Measurements from ENCODE around the gene PSMB11.
A peak's percentile ranks its signal among the peaks of the same experiment; 100 is the strongest.

The PSMB11 gene

DNA sequence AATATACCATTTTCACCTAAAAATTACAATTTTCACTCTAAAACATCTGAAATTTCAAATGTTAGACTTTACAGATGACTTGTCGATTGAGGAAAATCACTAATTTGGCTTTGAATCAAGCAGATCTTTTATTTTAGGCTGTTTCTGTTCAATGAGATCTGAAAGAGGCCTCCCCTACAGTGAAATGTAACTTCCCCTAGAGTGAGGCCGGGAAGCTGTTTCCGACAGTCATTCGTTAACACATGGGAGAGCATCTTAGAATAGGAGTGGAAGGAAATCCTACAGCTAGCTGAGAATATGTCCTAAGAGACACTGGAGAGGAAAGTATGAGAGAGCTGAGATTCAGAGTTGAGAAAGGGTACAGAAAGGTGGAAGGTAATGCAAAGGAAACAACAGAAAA is 26.4 kb upstream of the PSMB11 start:
- no peak for DNase-seq (ENCODE audit: low read depth in 2 of 2)

DNA sequence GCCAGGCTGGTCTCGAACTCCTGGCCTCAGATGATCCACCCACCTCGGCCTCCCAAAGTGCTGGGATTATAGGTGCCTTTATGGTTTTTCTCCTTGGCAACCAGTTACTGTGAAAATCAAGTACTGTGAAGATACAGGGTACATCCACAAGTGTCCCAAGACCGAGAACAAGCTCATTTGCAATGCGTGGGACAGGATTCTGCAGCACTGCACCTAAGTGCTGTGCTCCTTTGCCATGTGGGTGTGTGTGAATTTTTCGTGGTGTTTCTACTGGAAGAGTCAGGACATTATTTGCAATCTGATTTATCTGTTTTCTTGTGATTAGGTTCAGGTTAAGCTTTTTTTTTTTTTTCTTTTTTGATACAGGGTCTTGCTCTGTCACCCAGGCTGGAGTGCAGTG is 24.9 kb upstream of the PSMB11 start:
- DNase-seq (ENCODE audit: low read depth in 2 of 2), result no peak

DNA sequence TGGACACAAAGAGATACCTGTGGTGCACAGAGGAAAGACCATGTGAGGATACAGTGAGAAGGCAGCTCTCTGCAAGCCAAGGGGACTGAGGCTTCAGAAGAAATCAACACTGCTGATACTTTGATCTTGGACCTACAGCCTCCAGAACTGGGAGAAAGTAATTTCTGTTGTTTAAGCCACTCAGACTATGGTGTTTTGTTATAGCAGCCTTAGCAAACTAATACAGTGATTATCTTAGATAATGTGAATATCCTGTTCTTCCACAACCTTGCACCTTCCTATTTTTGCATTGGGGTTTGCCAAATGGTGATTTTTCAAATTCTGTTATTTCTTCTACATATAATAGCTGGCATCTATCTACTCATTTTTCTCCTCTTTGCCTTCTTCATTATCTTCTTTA is 23.9 kb upstream of the PSMB11 start:
- DNase-seq (ENCODE audit: low read depth in 2 of 2), result no peak

DNA sequence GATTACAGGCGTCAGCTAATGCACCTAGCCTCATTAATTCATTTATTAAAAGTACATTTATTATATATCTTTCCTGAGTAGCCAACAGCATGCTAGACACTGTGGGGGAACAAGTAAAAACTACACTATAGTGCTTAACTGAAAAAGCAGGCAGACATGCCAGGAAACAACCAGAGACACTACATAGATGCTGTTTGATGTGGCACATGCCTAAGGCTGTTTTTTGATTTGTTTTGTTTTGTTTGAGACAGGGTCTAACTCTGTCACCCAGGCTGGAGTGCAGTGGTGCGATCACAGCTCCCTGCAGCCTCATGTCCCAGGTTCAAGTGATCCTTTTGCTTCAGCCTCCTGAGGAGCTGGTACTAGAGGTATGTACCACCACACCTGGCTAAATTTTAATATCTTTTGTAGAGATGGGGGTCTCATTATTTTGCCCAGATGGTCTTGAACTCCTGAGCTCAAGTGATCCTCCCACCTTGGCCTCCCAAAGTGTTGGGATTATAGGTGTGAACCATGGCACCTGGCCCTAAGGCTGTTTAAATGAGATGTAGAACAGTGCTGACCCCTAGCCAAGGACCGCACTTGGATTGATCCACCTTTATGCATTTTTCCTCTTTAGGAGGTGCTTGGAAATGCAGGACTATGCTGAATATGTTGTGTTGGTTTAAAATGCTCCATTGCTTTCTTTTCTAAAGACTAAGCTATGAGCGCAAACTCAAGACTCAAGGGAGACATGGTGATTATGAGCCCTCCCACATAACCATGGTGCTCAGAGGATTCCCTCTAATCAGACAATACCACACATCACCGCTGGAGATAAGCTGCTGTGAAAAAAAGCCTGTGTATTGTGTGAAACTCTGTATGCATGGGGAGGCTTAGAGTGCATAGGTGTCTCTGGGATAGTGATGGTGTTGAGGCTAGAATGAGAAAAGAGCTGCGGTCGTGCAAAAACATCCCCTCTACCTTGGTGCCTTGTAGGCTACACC is 21.6 kb upstream of the PSMB11 start:
- no peak for DNase-seq (ENCODE audit: low read depth in 2 of 2)

DNA sequence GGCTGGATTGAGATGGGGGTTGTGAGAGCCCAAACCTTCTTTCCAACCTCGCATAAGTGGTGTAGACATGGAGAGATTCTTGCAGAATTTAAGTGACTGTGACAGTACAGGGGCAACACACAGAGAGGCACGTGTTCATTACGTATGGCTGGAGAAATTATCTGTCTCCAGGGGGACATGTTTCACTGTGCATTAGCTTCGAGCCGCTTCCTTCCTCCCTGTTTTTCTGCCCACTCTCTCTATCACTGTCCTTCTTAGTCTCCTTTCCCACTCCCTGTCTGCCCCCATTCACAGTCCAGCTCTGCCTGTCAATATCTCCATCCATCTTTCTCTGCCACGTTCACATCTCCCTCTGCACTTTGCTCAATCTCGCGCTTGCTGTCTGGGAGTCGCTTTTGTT is 20.6 kb upstream of the PSMB11 start:
- no peak for DNase-seq (ENCODE audit: low read depth in 2 of 2)

DNA sequence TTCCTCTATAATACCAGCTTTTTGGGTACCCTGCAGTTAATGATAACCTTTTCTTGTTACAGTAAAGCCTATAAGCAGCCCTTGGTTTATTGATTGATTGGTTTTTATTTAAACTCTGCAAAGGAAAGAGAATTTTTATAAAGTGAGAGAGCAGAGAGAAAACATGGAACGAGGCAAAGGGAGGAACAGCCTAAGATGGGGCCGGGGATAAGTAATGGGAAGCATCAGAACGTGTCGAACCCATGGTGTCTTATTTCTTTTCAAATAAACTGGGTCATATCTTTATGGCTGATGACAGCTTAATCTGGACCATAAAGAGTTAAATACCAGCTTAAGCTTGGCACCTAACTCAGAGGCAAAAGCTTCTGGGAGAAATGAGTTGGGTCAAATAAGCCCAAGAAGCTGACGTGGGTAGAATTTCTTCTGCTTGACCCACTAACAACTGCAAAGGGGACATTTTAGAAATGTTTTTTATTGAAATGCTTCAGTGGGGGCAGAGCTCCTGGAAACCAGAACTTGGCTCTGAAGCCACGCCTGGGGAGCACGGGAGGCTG is 20.0 kb upstream of the PSMB11 start:
- no peak for DNase-seq (ENCODE audit: low read depth in 2 of 2)

DNA sequence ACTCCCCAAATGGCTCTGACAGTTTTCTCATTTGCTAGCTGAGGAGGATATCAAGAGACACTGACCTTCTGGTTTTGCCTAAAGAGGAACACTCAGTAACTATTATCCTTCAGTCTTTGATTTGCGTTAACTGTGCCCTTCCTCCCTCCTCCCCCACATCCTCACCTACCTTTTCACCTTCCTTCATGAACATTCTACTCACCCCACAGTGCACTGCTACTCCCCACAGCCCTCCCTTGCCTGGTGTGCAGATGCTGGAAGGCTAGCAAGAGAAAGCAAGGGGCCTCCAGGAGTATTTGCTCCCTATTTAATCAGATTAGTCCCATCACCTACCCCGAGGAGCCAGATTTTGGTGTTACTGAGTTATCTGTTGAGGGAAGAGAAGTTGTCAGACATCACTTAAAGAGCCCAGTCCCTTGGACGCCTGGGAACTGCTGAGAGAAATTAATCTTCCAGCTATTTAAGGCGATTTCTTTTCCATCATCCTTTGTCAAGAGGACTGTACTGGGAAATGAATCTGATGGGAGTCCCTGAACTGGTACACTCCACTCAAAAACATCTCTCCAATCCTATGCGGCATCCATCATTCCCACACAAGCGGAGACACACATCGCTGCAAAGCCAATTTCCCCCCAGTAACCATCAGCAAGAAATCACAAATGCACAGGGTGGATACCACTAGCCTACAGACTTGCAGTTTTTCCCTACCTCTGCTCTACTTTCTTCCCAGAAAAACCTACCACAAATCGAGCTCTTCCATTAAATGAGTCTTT is 18.8 kb upstream of the PSMB11 start:
- DNase-seq (ENCODE audit: low read depth in 2 of 2), result no peak

DNA sequence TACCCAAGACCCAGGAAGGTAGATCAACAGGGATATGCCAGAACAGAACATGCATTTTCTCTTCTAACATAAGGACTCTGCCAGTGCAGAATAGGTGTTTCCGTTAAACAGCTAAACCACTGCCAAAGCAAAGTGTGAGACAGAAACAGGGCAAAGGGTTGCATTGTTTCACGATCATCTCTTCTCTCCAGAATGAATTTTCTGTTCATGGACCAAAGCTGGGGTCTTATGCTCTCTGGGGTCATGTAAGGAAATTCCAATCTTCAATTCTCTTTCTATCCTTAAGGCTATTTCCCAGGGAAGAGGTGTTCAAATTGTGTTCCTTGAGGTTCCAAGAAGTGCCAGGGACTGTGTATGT is 18.2 kb upstream of the PSMB11 start:
- no peak for DNase-seq (ENCODE audit: low read depth in 2 of 2)

DNA sequence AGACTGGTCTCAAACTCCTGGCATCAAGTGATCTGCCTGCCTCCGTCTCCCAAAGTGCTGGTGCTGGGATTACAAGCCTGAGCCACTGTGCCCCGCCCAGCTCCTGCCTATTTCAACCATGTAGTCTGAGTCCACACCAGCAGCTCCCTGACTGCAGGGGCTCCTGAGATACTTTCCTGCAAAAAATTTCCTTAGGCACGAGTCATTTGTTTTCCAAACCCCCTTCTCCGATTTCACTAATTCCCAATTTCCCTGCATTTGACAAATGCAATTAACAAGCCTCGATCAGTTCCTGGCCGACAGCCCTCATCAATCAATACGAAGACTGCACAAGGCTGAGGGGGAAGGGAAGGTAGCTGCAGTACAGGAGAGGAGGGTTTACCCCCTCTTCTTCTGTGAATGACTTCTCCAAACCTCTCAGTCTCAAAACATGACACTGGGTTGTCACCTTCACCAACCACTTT is 17.4 kb upstream of the PSMB11 start:
- no peak for DNase-seq (ENCODE audit: low read depth in 2 of 2)

DNA sequence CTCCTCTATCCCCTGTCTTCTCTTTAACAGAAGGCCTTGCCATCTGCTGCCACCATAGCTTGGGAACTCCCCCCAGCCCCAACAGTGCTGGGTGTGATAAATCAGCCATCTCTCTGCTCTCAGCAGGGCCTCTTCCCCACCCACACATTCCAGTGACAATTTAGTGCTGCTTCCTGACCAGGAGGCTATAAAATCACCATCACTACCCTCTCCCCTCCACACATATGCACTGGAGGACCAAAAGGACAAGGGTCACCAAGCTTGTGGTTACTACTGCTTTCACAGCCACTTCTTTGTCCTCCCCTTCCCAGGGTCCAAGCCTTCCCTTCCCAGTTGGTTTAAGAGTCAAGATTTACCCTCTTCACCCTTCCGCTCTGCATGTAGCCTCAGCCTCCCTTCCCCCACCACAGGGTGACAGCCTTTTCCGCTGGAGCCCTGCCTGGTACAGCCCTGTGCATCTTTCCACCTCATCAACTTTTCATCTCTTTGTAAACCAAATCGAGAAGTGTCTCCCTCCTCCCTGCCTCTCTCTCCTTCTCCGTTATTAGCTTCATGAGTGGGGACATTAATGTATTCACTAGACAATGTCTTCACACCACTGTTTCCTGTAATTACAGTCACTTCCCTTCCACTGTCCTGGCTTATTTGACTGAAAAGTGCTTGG is 16.7 kb upstream of the PSMB11 start:
- DNase-seq (ENCODE audit: low read depth in 2 of 2), result no peak

DNA sequence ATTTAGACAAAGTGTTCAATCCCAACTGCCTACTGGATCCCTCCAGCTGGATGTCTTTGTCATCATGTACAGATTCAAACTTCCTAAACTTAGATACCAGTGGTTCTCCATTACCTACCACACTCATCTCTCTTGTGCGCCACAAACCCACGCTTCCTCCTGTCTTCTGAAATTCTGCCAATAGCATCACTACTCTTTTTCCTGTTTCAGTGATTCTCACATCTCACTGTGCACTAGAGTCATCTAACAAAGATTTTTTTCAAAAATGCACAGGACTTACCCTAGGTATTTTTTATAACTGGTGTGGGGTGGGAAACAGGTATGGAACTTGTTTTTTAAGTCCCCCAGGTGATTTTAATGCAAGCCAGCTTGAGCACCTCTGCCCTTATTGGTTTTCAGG is 13.2 kb upstream of the PSMB11 start:
- DNase-seq (ENCODE audit: low read depth in 2 of 2), result no peak

DNA sequence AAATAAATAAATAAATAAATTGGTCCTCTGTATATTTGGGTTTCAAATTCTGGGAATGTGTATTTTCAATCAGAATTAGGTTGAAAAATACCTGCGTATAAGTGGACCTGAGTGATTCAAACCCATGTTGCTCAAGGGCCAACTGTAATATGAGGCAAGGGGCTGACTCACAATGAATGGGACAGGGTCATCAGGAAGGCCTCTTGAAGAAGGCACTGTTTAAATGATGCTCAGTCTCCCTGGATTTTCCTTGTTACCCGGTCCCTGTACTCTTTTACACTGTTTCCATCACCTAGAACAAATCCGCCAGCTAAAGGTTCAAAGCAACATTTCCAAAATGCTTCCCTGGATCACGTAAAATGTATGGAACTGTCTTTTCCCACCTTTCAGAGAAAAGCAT is 11.1 kb upstream of the PSMB11 start:
- no peak for DNase-seq (ENCODE audit: low read depth in 2 of 2)

DNA sequence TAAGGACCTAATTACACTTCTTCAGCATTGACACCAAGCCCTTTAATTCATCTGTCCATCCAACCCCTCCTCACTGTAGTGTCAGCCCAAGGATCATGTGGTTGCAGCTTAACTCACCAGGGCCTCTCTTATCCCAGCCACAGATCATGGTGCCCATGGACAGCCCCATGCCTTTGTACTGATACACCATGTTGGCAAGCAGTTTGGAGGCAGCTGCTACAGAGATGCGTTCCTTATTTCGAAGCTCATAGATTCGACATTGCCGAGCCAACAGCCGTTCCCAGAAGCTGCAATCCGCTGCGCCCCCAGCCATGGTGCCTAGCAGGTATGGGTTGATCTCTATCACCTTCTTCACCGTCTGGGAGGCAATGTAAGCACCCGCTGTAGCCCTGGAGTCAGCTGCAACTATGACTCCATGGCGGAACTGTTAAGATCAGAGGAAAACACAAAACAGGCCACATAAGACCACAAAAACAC is 8.7 kb upstream of the PSMB11 start:
- DNase-seq (ENCODE audit: low read depth in 2 of 2), result no peak

DNA sequence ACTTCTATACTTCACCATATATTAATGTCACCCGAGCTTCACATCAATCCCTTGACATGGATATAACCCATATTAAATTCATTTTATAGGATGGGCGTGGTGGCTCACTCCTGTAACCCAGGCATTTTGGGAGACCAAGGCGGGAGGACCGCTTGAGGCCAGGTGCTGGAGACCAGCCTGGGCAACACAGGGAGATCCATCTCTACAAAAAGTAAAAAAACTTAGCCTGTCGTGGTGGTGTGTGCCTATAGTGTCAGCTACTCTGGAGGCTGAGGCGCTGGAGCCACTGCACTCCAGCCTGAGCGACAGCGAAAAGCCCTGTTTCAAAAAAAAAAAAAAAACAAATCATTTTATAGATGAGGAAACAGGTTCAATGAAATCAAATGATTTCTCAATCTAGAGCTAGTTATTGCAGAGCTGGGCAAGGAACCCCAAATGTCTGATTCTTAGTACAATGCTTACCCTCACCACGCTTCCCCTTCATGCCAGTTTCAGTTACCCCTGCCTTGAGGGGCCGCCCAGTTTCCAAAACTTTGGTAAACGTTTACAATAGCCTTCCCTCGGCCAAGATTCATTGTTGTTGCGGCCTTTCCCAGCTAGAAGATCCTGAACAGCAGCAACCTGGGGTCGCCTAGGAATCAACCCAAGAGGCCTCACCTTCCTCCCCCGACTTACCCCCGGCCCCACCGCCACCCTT is 8.1 kb upstream of the PSMB11 start:
- no peak for DNase-seq (ENCODE audit: low read depth in 2 of 2)

DNA sequence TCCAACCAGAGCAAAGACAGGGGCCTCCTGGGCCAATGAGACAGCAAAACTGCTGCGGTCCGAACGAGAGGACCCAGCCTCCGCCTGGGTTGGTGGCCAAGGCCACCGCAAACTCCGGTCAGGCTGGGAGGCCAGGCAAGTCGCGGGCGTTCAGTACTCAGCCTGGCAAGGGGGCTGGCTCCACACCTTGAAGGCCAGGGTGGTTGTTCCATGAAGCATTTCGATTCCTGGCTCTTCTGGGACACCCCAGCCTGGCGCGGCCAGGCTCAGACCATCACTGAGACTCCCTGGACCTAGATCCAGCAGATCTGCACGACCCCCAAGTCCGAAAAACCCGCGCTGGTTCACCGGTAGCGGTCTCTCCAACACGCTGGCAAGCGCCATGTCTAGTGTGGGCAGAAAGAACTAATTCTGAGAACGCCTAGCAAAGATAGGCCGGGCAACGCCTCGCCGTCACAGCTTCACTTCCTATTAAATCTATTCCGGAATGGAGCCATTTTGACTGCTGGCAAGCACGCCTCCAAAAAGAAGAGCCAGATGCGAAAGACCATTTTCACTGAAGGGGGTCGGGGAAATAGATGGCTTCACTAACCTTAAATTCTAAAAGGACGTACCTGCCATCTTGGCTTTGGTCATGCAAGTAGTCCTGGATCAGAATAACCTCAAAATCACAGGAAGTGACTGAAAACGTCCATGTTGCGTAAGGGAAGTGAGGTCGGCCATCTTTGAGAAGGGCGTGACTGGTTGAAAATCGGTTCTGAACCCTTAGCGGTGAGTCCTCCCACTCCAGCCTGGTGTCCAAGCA is 7.3 kb upstream of the PSMB11 start, which contains the start of gene PSMB5:
TSS of gene PSMB5 (minus strand) at position 403 of the 805 bp plus-strand sequence. CDS start at position 384, 19 bp downstream.
- peak; percentile 55 to 63 for DNase-seq (ENCODE audit: low read depth in 2 of 2)

DNA sequence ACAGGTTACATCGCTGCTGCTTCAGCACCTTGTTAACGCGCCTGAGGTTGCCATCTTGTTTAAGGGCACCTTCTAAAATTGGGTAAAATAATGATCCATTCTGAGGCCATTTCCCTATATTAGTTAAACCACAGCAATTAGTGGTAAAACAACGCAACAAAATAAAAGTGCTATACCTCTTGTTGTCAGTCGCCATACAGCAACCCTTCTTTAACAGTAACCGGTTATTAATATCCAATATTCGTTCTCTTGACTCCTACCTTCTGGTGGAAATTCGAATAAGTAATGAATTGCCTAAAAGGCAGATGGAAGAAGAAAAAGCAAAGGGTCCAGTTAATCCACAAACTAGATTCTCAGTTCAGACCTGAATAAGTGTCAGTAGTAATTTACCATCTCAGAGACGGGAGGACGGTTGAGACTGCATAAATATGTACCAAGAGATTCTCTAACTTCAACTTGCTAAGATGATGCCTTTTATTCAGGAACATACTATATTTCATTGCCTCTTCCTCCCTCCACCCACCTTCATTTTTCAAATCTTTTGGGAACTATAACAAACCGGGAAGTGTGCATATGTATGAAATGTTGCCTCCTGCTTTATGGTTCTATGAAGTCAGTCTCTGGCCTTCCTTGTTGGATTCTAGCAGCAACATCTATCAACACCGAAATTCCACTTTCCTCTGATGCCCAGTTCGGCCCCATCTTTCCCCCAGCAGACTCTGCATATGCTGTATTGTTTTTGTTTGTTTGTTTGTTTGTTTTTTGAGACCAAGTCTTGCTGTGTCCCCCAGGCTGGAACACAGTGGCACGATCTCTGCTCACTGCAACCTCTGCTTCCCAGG is 6.5 kb upstream of the PSMB11 start:
- DNase-seq (ENCODE audit: low read depth in 2 of 2), result no peak

DNA sequence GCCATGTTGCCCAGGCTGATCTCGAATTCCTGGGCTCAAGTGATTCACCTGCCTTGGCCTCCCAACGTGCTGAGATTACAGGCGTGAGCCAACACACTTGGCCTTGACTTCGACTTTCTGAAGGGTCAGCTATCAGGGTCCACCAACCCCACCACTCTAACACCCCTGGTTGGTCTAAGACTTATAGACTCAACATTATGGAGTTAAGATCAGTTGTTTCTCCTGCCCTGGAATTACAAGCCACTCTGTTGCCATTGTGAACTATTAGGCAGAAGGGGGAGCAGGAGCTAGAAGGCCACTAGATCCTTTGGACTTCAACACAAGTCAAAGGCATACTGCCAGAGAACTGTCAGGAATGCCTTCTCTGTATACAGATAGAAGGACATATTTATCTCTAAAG is 1.9 kb upstream of the PSMB11 start:
- DNase-seq (ENCODE audit: low read depth in 2 of 2), result no peak

DNA sequence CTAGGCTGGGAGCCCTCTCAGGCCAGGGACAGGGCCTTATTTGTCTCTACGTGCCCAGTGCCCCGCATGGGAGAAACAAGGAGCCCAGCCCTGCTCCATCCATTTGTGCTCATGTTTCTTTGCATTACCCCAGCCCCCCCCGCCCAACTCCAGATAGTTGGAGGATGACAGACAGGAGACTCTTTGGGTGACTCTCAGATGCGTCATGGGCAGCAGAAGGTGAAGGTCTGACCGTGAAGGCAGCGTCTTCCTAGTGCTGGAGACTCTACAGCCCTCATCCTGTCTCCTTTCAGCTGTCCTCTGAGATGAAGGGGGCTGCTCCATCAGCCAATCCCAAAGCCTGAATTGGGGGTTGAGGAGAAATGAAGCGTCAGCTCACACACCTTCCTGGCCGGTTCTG is 283 bp upstream of the PSMB11 start:
- DNase-seq (ENCODE audit: low read depth in 2 of 2), result no peak

DNA sequence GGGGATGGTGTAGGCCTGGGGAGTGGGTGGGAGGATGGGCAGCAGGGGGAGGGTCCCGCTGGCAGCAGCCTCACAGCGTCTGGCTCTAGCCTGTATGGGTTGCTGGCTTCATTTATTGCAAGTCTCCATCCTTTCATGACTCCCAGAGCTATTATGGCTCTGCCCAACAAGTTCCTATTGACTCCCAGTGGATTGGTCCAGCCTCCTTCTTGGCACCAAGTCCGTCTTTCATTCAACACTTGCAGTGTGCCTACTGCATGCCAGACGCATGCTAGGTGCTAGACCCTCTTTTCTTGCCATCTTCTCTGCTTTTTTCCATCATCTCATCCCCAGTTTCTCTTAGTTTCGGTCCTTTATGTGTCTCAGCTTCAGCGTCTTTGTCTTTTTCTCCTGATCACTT is 1.1 kb downstream of the PSMB11 start:
- no peak for DNase-seq (ENCODE audit: low read depth in 2 of 2)
